ENCODE data around the gene CPNE1.

Gene CPNE1

GRCh38 chr20:35652641-35653429 is 11.9 kb downstream of the CPNE1 start:
- no peak for DNase-seq

GRCh38 chr20:35651958-35652357 is 12.7 kb downstream of the CPNE1 start:
- no peak for DNase-seq

- DNase-seq, result no peak
Observed at GRCh38 chr20:35650632-35651031, 14.1 kb downstream of the CPNE1 start.

- no peak for DNase-seq
Observed at GRCh38 chr20:35648836-35649235, 15.9 kb downstream of the CPNE1 start.

DNA sequence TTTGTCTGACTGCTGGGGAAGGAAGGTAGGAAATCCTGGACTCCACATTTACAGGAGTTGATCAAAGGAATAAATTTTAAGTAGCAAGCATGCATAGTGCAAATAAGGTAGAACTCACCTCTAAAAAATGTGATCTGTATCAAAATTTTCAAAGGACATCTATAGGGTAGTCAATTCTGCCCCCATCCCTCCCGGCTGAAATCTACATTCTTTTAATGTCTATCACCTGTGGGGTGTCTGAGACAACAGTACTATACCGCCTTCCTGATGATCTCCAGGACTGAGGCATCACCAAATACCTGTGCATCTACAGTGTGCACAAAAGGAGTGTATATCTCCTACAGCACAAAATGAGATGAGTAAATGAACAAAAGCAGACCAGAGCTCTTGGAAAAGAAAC is 19.9 kb downstream of the CPNE1 start:
- no peak for DNase-seq

- peak; percentile 51 to 83 for DNase-seq
Observed at GRCh38 chr20:35643045-35643444, 21.7 kb downstream of the CPNE1 start.

DNA sequence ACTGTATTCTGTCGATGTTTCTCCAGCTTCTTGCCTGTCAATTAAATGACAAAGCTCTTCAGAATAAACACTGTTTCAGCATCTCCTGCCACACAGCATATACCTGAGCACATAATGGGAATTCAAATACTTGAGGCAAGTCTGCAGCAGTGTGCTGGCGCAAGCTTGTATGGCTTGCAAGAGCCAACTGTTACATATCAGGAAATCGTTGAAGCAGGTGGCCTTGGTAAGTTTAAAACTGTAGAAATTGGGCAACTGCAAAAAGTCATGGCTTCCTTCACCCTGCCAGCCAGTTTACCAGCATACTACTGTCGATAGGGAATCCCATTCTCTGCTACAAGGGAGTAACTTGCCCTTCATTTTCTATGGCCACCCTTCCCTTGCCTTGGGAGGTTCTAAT is 23.0 kb downstream of the CPNE1 start:
- no peak for DNase-seq

DNA sequence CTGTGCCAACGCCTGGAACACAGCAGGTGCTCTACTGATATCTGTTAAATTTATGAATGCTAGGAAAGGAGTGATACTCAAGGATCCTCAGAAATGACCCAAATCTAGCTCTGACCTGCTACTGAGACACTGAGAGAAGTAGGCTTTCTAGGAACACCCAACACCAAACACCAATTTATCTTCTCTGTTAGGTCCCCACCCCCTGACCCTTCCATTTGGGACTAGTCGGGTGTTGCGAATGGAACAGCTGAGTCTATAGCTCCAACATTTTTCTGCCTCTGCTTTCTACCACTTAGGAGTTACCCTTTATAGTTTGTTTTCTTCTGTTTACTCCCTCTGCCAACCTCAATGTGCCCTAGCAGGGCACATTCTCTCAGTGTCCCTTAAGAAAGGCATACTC is 24.0 kb downstream of the CPNE1 start:
- DNase-seq, result no peak

DNA sequence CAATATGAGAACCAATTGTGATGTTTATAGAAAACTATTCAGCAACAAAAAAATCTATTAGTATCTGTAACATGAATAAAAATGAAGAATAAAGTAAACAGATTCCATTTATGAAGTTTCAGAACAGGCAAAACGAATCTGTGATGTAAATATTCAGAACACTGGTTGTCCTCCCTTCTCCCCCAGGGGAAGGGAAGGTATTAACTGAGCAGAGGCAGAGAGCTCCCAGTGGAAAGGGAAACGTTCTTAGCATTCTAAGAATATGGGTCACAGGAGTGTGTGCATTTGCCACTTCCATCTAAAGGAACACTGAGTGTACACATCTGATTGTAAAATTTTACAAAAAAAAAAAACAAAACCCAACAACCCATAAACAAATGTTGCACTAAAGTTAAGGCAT is 25.9 kb downstream of the CPNE1 start:
- DNase-seq, result no peak

DNA sequence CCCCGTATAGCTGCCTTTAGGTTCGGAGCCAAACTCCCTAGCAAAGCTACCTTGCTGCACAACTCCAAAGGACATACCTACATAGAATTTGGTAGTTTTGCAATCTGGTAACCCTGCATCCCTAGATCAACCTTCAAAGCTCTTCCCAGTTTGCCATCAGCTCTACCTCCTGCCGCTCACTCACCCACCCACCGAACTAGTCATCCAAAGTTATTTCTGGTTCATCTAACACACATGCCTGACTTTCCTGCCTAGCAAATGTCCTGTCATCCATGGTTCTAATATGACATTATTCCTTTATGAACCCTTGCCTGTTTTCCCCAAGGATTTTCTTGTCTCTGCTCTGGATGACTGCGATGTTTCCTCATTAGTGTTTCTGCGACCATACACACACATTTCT is 27.4 kb downstream of the CPNE1 start:
- DNase-seq, result no peak

GRCh38 chr20:35636095-35636494 is 28.6 kb downstream of the CPNE1 start:
- no peak for DNase-seq

DNA sequence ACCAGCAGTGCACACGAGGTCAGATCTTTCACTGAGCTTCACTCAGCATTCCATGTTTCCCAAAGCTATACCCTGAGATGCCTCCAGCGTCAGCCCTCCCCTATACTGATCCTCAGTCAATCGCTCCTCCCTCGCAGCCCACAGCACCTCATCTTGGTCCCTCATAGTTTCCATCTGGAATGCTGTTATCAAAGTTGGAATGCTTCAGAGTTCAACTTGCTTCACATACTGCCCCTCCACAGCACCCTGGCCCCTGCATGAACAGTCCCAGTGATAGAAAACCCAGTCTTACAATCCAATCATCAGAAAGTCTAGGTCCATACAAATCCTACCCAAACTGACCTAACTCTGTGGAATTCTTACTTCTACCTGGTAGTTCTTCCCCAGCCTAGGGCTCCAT is 29.0 kb downstream of the CPNE1 start:
- no peak for DNase-seq

DNA sequence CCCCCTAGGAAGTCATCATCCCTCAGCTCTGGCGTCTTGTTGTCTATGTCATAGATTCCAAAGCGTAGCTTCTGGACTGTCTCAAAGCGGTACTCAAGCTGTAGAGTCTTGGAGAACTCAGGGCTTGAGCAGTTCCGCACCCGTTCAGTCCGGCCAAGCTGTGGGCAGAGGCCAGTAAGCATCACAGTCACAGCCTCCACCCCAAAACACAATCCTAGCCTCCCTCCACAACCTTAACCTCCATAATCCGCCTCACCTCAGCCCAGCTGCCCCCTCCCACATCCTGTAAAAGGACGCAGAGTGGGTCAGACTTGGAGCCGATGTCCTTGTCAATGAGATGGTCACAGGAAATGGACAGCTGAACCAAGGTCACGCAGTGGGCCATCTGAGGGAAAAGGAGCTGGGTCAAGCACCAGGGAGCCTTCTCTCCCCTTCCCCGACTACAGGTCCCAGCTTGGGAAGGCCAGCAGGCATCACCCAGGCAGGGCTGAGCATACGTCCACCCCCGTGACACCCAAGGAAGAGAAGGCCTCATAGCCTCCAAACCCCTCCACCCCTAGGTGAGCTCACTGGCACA is 32.1 kb downstream of the CPNE1 start:
- no peak for DNase-seq

DNA sequence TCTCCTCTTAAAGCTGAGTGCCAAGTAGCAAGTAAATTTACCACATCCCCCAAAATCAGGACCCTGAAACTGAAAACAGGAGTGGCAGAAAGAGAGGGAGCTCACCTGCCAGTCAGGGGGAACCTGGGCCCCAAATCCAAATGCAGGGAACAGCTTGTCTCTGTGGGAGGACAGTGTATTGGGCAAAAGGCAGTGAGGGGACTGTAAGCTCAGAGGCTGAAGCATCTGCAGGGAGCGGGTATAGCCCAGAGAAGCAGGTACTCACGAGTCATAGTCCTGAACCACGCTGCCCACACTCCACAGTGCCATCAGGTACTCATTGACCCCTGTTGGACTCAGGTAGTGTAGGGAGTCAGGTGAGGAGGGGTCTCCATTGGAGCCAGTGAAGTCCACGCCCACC is 34.1 kb downstream of the CPNE1 start:
- no peak for DNase-seq

DNA sequence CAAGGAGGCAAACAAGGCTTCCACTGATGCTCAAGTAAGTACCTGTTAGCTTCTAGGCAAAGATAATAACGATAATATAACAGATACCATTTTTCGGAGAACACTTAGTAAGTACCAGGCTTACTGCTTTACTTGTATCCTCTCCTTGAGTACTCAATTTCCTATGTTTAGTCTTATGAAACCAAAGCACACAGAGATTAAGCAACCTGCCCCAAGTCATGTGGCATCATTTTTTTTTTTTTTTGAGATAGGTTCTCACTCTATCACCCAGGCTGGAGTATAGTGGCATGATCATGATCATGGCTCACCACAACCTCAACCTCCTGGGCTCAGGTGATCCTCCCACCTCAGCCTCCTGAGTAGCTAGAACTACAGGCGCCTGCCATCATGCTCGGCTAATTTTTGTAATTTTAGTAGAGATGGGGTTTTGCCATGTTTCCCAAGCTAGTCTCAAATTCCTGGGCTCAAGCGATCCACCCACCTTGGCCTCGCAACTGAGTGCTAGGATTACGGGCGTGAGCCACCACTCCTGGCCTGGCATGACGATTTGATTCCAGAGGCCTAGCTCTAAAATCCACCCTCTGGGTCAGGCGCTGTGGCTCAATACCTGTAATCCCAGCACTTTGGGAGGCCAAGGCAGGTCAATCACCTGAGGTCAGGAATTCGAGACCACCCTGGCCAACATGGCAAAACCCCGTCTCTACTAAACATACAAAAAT is 35.1 kb downstream of the CPNE1 start:
- no peak for DNase-seq

DNA sequence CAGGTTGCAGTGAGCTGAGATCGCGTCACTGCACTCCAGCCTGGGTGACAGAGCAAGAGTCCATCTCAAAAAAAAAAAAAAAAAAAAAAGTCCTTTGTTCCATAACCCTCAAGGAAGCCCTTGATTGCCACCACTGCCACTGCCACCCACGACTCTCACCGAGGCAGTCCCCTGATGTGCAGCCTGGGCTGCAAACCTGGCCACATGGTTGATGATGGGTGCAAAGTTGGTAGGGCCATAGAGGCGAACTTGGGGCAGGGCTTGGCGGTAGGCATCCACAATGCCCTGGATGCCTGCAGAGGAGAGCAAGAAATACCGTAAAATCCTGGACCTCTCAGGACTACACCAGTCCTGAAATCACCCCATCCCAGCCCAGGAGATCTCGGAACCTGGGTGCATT is 37.6 kb downstream of the CPNE1 start:
- DNase-seq, result no peak

DNA sequence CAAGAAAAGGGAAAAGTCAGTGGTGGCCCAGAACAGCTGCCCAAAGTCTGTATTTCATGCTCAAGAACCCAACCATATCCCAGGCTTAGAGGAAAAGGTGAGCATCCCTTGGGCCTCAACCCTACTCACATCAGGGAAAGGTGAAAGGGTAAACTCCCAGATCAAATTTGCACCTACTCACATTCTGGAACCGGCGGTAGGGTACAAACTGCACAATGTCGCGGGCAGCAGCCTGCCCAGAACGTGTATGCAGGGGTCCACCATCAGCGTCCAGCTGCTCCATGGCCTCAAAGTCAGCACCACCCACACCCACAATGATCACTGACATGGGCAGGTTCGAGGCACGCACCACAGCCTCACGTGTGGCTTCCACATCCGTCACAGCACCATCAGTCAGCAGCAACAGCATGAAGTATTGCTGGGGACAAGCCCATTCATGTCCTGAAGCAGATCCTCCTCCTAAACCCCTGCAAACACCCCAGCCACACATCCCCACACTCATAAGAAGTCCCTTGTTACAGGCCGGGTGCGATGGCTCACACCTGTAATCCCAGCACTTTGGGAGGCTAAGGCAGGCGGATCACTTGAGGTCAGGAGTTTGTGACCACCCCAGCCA is 38.2 kb downstream of the CPNE1 start:
- DNase-seq, result no peak

DNA sequence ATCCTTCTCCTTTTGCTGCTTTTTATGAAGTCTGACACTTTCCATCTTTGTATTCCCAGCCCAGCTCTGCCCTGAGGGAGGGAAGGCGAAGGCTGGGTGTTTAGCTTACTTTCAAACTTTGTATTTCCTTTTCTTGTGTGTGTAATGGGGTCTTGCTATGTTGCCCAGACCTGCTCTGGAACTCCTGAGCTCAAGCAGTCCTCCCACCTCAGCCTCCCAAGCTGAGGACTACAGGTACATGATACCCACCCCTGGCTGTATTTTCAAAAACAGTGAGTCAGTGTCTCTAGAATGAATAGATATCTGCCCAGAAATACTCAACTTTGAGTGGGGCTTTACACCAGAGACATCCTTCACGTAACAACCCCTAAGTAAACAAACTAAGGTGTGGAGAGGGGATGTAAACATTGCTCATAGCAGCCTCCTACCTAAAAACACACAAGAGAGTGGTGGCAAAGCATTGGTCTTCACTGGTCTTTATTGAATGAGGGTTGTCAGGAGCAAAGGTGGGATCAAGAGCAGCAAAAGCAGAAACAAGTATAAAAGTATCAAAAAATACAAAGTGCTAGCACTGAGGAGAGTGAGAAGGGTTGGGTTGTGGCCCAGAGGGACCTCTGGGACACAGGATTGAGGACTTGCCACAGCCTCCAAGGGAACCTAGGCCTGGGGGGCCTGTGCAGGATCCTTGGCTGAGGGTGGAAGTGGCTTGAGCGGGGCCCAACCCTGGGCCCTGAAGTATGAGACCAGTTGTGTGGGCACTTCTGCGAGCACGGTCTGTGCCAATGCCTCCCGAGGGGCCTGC is 38.9 kb downstream of the CPNE1 start:
- DNase-seq, result no peak

GRCh38 chr20:35621560-35621946 is 43.1 kb downstream of the CPNE1 start:
- DNase-seq, result no peak

GRCh38 chr20:35620818-35621559 is 43.7 kb downstream of the CPNE1 start:
- DNase-seq, result no peak

GRCh38 chr20:35619196-35620095 is 45.3 kb downstream of the CPNE1 start:
- peak; percentile 95 to 96 for DNase-seq
